22Rv1 (cell line): ENCODE data around the gene SNRNP48.

Experiments used
- ZFX ChIP-seq: fragments of 450-650 bp; IDR thresholded peaks from 2 replicates; pipeline ENCODE4 v1.6.1; 2017; ENCODE audit warnings: antibody characterized with exemption, borderline replicate concordance
- TF ChIP-seq, protein P1 (sequence below): fragments of 450-650 bp; IDR thresholded peaks from 2 replicates; pipeline ENCODE4 v1.5.1; 2017; ENCODE audit warnings: mild to moderate bottlenecking

DNA sequence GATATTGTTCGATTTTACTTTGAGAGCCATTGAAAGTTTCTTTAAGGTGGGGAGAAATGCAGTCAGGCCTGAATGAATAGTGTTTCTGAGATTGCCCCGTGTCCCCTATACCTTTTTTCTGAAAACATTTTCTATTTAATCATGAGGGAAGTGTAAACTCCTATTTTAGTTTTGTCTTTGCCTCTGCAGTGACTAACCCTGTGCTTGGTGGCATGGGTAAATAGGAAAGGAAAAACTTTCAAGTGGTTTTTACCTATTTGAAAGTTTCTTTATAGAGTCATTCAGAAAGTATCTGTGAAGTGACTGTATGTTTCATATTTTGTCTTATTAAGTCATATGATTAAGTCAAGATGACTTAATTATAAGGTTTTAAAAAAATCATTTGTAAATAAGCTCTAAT, 14.5 kb downstream of the SNRNP48 start:
- TF ChIP-seq, protein P1, sequence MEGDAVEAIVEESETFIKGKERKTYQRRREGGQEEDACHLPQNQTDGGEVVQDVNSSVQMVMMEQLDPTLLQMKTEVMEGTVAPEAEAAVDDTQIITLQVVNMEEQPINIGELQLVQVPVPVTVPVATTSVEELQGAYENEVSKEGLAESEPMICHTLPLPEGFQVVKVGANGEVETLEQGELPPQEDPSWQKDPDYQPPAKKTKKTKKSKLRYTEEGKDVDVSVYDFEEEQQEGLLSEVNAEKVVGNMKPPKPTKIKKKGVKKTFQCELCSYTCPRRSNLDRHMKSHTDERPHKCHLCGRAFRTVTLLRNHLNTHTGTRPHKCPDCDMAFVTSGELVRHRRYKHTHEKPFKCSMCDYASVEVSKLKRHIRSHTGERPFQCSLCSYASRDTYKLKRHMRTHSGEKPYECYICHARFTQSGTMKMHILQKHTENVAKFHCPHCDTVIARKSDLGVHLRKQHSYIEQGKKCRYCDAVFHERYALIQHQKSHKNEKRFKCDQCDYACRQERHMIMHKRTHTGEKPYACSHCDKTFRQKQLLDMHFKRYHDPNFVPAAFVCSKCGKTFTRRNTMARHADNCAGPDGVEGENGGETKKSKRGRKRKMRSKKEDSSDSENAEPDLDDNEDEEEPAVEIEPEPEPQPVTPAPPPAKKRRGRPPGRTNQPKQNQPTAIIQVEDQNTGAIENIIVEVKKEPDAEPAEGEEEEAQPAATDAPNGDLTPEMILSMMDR: no peak
- TF ChIP-seq ZFX: no peak
